ENCODE measurements around the gene NHSL2.

GRCh38 chrX:72129661-72130060 is 219.0 kb downstream of the NHSL2 start:
- TF ChIP-seq GATA2 (IDR thresholded peaks at IDR 0.05; ENCODE audit: low read depth, low read length) (no peak), GATA3 (IDR thresholded peaks at IDR 0.05; ENCODE audit: low read depth, low read length) (no peak)
